K562 (cell line): ENCODE data around the gene NECTIN4. TPM values are rescaled to one million over a fixed set of nuclear protein-coding genes. Genes with fewer than 3 reads are reported as not detected.

Source experiments
- ILF3 ChIP-seq: fragments of 450-650 bp; IDR thresholded peaks from 2 replicates; pipeline ENCODE4 v1.6.1; 2018; ENCODE audit warnings: antibody characterized with exemption, mild to moderate bottlenecking, moderate library complexity, borderline replicate concordance
- KLF13 ChIP-seq: fragments of 450-650 bp; IDR thresholded peaks from 2 replicates; pipeline ENCODE4 v1.6.1; 2016; ENCODE audit warnings: missing genetic modification characterization, low read depth, mild to moderate bottlenecking, missing compliant biosample characterization, moderate library complexity, borderline replicate concordance
- NRF1 ChIP-seq, 2 experiments: fragments of 450-650 bp; IDR thresholded peaks in 1 of 2; conservative IDR thresholded peaks in 1 of 2; 2 replicates each; pipeline ENCODE4 v1.6.1; 2014; ENCODE audit warnings: mild to moderate bottlenecking in 2 of 2
- POLR2B ChIP-seq: fragments of 450-650 bp; IDR thresholded peaks from 2 replicates; pipeline ENCODE4 v1.6.1; 2018; ENCODE audit warnings: low read depth; ENCODE audit not compliant: partially characterized antibody
- SAP30 ChIP-seq: fragments of 200-600 bp; sonication (generic); IDR thresholded peaks from 2 replicates; pipeline ENCODE4 v1.6.1; 2012; ENCODE audit warnings: borderline replicate concordance, low read depth, mild to moderate bottlenecking, moderate library complexity, low read length, control low read depth, inconsistent platforms; ENCODE audit not compliant: insufficient read depth, poor library complexity, severe bottlenecking
- SETDB1 ChIP-seq: IDR thresholded peaks from one replicate; pipeline ENCODE4 v1.6.1; 2012; ENCODE audit warnings: low read length, control low read depth, inconsistent platforms
- SMARCA4 ChIP-seq: fragments of 450-650 bp; IDR thresholded peaks from 2 replicates; pipeline ENCODE4 v1.6.1; 2016
- SPI1 ChIP-seq: IDR thresholded peaks from 2 replicates; pipeline ENCODE4 v1.6.1; 2011; ENCODE audit warnings: low read depth, low read length, control low read depth, borderline replicate concordance
- TAF7 ChIP-seq: fragments of 450-650 bp; IDR thresholded peaks from 2 replicates; pipeline ENCODE4 v1.6.1; 2016; ENCODE audit warnings: missing genetic modification characterization, missing compliant biosample characterization
- TCF7L2 ChIP-seq: fragments of 150-350 bp; IDR thresholded peaks from 2 replicates; pipeline ENCODE4 v1.6.1; 2016; ENCODE audit warnings: low read depth, mild to moderate bottlenecking, low read length, moderate library complexity
- YY1 ChIP-seq, 3 experiments: IDR thresholded peaks; 2 replicates each; pipeline ENCODE4 v1.6.1; 2011; ENCODE audit warnings: low read length in 2 of 3, mild to moderate bottlenecking in 2 of 3, moderate library complexity in 2 of 3, borderline replicate concordance in 1 of 3, control low read depth in 1 of 3, low read depth in 1 of 3; ENCODE audit not compliant: insufficient read depth in 3 of 3, insufficient replicate concordance in 2 of 3, control insufficient read depth in 1 of 3, insufficient read length in 1 of 3; ENCODE audit errors: extremely low read depth in 1 of 3
- ZBTB11 ChIP-seq, 3 experiments: fragments of 200-800 bp in 1 of 3; fragments of 250-450 bp in 1 of 3; fragments of 450-650 bp in 1 of 3; sonication (Bioruptor Pico) in 1 of 3; sonication (Bioruptor generic) in 1 of 3; formaldehyde crosslinking in 1 of 3; IDR thresholded peaks; 2 replicates each; pipeline versions ENCODE4 v1.6.1 to v1.8.0; 2016 to 2022; ENCODE audit warnings: mild to moderate bottlenecking in 2 of 3, missing genetic modification characterization in 2 of 3, missing compliant biosample characterization in 1 of 3, moderate library complexity in 1 of 3
- ZNF134 ChIP-seq: fragments of 250-450 bp; sonication (Bioruptor Pico); conservative IDR thresholded peaks from 2 replicates; pipeline ENCODE4 v1.4.0; 2020
- polyA plus RNA-seq, 8 experiments: library from polyadenylated mRNA; depleted of rRNA in 4 of 8; stranded (reverse) in 5 of 8; unstranded in 3 of 8; fragments of >200 nt; fragmentation: Nextera tagmentation in 2 of 8; fragmentation: Illumina TruSeq in 1 of 8; extraction: Ambion mirVana in 2 of 8; extraction: Trizol in 1 of 8; gene quantifications; 2 replicates each; pipeline versions ENCODE4 v1.2.1 to v1.2.3, GENCODE V29; 2011 to 2014; ENCODE audit warnings: inconsistent platforms in 1 of 8, missing spikeins in 1 of 8
- total RNA-seq, 7 experiments: library from RNA; depleted of rRNA in 6 of 7; stranded (reverse); fragments of >200 nt in 6 of 7; fragmentation: Illumina TruSeq in 2 of 7; extraction: Trizol in 2 of 7; gene quantifications; 2 replicates each; pipeline versions ENCODE4 v1.2.1 to v1.2.3, GENCODE V29; 2011 to 2021; ENCODE audit warnings: low replicate concordance in 1 of 7
- TF ChIP-seq, protein P1 (sequence below): fragments of 200-800 bp; sonication (Bioruptor generic); IDR thresholded peaks from 2 replicates; pipeline ENCODE4 v1.6.1; 2017; ENCODE audit warnings: missing genetic modification characterization, missing compliant biosample characterization
- TF ChIP-seq, protein P2 (sequence below): sonication (generic); formaldehyde crosslinking; IDR thresholded peaks from 2 replicates; pipeline ENCODE4 v1.8.1; 2023; ENCODE audit warnings: mild to moderate bottlenecking, missing genetic modification reagents
- TF ChIP-seq, protein P3 (sequence below): fragments of 450-650 bp; IDR thresholded peaks from 2 replicates; pipeline ENCODE4 v1.6.1; 2016

The NECTIN4 gene
- total and polyA plus RNA-seq, 9 of the 15 experiments (the other 6 are each of a cell fraction or from before 2014, with no cell fraction given): 0.01 to 0.09 TPM; not detected in 7

- TF ChIP-seq, protein P1, sequence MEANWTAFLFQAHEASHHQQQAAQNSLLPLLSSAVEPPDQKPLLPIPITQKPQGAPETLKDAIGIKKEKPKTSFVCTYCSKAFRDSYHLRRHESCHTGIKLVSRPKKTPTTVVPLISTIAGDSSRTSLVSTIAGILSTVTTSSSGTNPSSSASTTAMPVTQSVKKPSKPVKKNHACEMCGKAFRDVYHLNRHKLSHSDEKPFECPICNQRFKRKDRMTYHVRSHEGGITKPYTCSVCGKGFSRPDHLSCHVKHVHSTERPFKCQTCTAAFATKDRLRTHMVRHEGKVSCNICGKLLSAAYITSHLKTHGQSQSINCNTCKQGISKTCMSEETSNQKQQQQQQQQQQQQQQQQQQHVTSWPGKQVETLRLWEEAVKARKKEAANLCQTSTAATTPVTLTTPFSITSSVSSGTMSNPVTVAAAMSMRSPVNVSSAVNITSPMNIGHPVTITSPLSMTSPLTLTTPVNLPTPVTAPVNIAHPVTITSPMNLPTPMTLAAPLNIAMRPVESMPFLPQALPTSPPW (CRISPR knock-in tag): peak; percentile 75; the same call in 1 of the 2 replicates
- no peak for TF ChIP-seq SAP30
- TF ChIP-seq, protein P2, sequence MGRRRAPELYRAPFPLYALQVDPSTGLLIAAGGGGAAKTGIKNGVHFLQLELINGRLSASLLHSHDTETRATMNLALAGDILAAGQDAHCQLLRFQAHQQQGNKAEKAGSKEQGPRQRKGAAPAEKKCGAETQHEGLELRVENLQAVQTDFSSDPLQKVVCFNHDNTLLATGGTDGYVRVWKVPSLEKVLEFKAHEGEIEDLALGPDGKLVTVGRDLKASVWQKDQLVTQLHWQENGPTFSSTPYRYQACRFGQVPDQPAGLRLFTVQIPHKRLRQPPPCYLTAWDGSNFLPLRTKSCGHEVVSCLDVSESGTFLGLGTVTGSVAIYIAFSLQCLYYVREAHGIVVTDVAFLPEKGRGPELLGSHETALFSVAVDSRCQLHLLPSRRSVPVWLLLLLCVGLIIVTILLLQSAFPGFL: no peak
- no peak for TF ChIP-seq TAF7 (tag)
- TF ChIP-seq POLR2B: no peak
- TF ChIP-seq, protein P3, sequence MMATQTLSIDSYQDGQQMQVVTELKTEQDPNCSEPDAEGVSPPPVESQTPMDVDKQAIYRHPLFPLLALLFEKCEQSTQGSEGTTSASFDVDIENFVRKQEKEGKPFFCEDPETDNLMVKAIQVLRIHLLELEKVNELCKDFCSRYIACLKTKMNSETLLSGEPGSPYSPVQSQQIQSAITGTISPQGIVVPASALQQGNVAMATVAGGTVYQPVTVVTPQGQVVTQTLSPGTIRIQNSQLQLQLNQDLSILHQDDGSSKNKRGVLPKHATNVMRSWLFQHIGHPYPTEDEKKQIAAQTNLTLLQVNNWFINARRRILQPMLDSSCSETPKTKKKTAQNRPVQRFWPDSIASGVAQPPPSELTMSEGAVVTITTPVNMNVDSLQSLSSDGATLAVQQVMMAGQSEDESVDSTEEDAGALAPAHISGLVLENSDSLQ: peak; percentile 67
- no peak for TF ChIP-seq ZNF134 (CRISPR knock-in tag)
- TF ChIP-seq ZBTB11 (CRISPR knock-in tag; IDR thresholded peaks at IDR 0.05): peak in 1 of 3 experiments; percentile 79; a peak in 3 of 6 replicates
- peak in 1 of 2 experiments; percentile 15; a peak in 1 of 4 replicates for TF ChIP-seq NRF1 (conservative IDR thresholded peaks at IDR 0.05 in 1 of 2, IDR thresholded peaks at IDR 0.05 in 1 of 2)
- no peak for TF ChIP-seq YY1 (IDR thresholded peaks at IDR 0.05; ENCODE audit: borderline replicate concordance in 1 of 3, control insufficient read depth in 1 of 3, extremely low read depth in 1 of 3, insufficient read depth in 3 of 3, insufficient read length in 1 of 3, insufficient replicate concordance in 2 of 3, low read depth in 1 of 3, low read length in 2 of 3)
- no peak for TF ChIP-seq SETDB1
- no peak for TF ChIP-seq KLF13 (tag)
- no peak for TF ChIP-seq ILF3
- peak; percentile 56; the same call in 1 of the 2 replicates for TF ChIP-seq SPI1
- no peak for TF ChIP-seq SMARCA4
- no peak for TF ChIP-seq TCF7L2
These were observed 20.8 kb downstream of the NECTIN4 start (continued) for GRCh38 chr1:161068306-161069234.
